Trophoblast cell (in vitro differentiated cells and primary cell): Measurements from ENCODE around the gene RAB11FIP4.
A peak's percentile ranks its signal among the peaks of the same experiment; 100 is the strongest.

Experiments
- DNase-seq, 2 donors: peaks; one replicate each; pipeline ENCODE4 v3.0.0-alpha.2; 2016
- H2AFZ ChIP-seq: 2 replicates; pipeline ENCODE4 v1.6.1; 2013; ENCODE audit warnings: low read length, moderate library complexity, mild to moderate bottlenecking; ENCODE audit not compliant: insufficient read depth, poor library complexity
- H2AK5ac ChIP-seq: 2 replicates; pipeline ENCODE4 v1.6.1; 2013; ENCODE audit warnings: mild to moderate bottlenecking, low read length
- H2BK120ac ChIP-seq: 2 replicates; pipeline ENCODE4 v1.6.1; 2013; ENCODE audit warnings: low read length, mild to moderate bottlenecking, moderate library complexity; ENCODE audit not compliant: insufficient read depth, poor library complexity
- H2BK12ac ChIP-seq: 2 replicates; pipeline ENCODE4 v1.6.1; 2013; ENCODE audit warnings: mild to moderate bottlenecking, low read length, moderate library complexity
- H2BK5ac ChIP-seq: 2 replicates; pipeline ENCODE4 v1.6.1; 2013; ENCODE audit warnings: low read length, low read depth, moderate library complexity, mild to moderate bottlenecking; ENCODE audit not compliant: poor library complexity
- H3K14ac ChIP-seq: 2 replicates; pipeline ENCODE4 v1.6.1; 2013; ENCODE audit warnings: mild to moderate bottlenecking, low read length
- H3K18ac ChIP-seq: 2 replicates; pipeline ENCODE4 v1.6.1; 2013; ENCODE audit warnings: mild to moderate bottlenecking, low read length
- H3K23ac ChIP-seq: 2 replicates; pipeline ENCODE4 v1.6.1; 2013; ENCODE audit warnings: low read length
- H3K27ac ChIP-seq: 2 replicates; pipeline ENCODE4 v1.5.1; 2013; ENCODE audit warnings: low read depth, mild to moderate bottlenecking, inconsistent platforms, low read length, moderate library complexity
- H3K27me3 ChIP-seq: 2 replicates; pipeline ENCODE4 v1.6.1; 2013; ENCODE audit warnings: inconsistent platforms, mild to moderate bottlenecking, low read length, moderate library complexity; ENCODE audit not compliant: insufficient read depth
- H3K36me3 ChIP-seq, 2 experiments: 1 replicate in 1 of 2; 2 replicates in 1 of 2; pipeline ENCODE4 v1.6.1; 2013; ENCODE audit warnings: low read length in 2 of 2, mild to moderate bottlenecking in 2 of 2, moderate library complexity in 1 of 2; ENCODE audit not compliant: insufficient read depth in 2 of 2, control insufficient read depth in 1 of 2
- H3K4ac ChIP-seq: 2 replicates; pipeline ENCODE4 v1.6.1; 2013; ENCODE audit warnings: low read depth, mild to moderate bottlenecking, low read length, moderate library complexity
- H3K4me1 ChIP-seq, 2 experiments: 1 replicate in 1 of 2; 2 replicates in 1 of 2; pipeline ENCODE4 v1.6.1; 2013; ENCODE audit warnings: low read length in 2 of 2, mild to moderate bottlenecking in 2 of 2, moderate library complexity in 1 of 2; ENCODE audit not compliant: insufficient read depth in 2 of 2, control insufficient read depth in 1 of 2
- H3K4me2 ChIP-seq: 2 replicates; pipeline ENCODE4 v1.6.1; 2013; ENCODE audit warnings: inconsistent platforms, mild to moderate bottlenecking, low read length, moderate library complexity
- H3K4me3 ChIP-seq: 2 replicates; pipeline ENCODE4 v1.5.1; 2013; ENCODE audit warnings: mild to moderate bottlenecking, low read depth, low read length, inconsistent platforms
- H3K79me1 ChIP-seq: one replicate; pipeline ENCODE4 v1.6.1; 2013; ENCODE audit warnings: low read length
- H3K79me2 ChIP-seq: 2 replicates; pipeline ENCODE4 v1.6.1; 2013; ENCODE audit warnings: low read length, mild to moderate bottlenecking; ENCODE audit not compliant: control insufficient read depth, insufficient read depth, poor library complexity
- H3K9ac ChIP-seq: 2 replicates; pipeline ENCODE4 v1.6.1; 2013; ENCODE audit warnings: mild to moderate bottlenecking, low read length
- H3K9me3 ChIP-seq: 2 replicates; pipeline ENCODE4 v1.6.1; 2013; ENCODE audit warnings: low read depth, mild to moderate bottlenecking, control low read depth, inconsistent platforms, low read length; ENCODE audit not compliant: insufficient read depth
- H4K12ac ChIP-seq: 2 replicates; pipeline ENCODE4 v1.6.1; 2013; ENCODE audit warnings: low read depth, mild to moderate bottlenecking, low read length, moderate library complexity
- H4K8ac ChIP-seq: 2 replicates; pipeline ENCODE4 v1.6.1; 2013; ENCODE audit warnings: low read depth, mild to moderate bottlenecking, low read length, moderate library complexity
- H4K91ac ChIP-seq: one replicate; pipeline ENCODE4 v1.6.1; 2013; ENCODE audit warnings: low read depth, mild to moderate bottlenecking, low read length, moderate library complexity
- WGBS: extraction: QIAGEN DNeasy Blood & Tissue Kit; methylation state at CpG from one replicate; pipeline ENCODE4 v1.1.7; 2013; ENCODE audit warnings: missing lambda C conversion rate; ENCODE audit not compliant: insufficient read length, insufficient coverage; ENCODE audit errors: extremely low coverage; 5-methylcytosine and 5-hydroxymethylcytosine counted together

RAB11FIP4 gene

DNA sequence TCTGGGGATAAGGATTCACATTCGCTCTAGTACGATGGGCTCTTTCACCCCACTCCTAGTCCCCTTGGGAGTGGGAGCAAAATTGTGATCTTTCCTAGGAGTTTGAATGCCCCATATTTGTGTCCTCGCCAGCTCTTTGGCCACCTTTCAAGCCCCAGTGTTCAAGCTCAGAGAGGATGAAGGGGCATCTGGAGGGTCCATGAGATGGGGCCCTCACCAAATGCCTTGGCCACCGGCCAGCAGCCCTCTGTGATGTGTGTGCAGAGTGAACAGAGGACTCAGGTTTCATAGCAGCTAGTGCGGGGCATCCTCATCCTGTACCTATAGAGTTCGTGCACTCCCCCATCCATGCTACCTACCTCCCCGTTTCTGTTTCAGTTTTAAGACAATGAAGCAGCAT lies 140.6 kb downstream of the RAB11FIP4 start:
- Histone ChIP-seq H3K14ac (no peak overlapping the region), H3K18ac (no peak overlapping the region), H2BK12ac (no peak overlapping the region), H3K4ac (no peak overlapping the region), H3K27ac (no peak overlapping the region), H3K36me3 (peaks cover 40 to 48% of the 10 kb centered on the region in 2 experiments), H3K79me1 (peaks cover 4% of the 10 kb centered on the region), H3K79me2 (no peaks in the 10 kb centered on the region), H4K91ac (no peak overlapping the region), H3K9me3 (no peaks in the 10 kb centered on the region), H2BK120ac (no peak overlapping the region), H3K4me3 (no peak overlapping the region), H3K9ac (no peak overlapping the region), H2AFZ (no peak overlapping the region), H2BK5ac (no peak overlapping the region), H3K4me2 (no peak overlapping the region), H3K27me3 (no peaks in the 10 kb centered on the region), H3K4me1 (peaks cover 9 to 13% of the 10 kb centered on the region in 2 experiments), H4K8ac (no peak overlapping the region), H3K23ac (no peak overlapping the region), H2AK5ac (no peak overlapping the region), H4K12ac (no peak overlapping the region)
- no CpG with 5 or more reads among the region's 7 CpGs for WGBS
- no peak for DNase-seq

DNA sequence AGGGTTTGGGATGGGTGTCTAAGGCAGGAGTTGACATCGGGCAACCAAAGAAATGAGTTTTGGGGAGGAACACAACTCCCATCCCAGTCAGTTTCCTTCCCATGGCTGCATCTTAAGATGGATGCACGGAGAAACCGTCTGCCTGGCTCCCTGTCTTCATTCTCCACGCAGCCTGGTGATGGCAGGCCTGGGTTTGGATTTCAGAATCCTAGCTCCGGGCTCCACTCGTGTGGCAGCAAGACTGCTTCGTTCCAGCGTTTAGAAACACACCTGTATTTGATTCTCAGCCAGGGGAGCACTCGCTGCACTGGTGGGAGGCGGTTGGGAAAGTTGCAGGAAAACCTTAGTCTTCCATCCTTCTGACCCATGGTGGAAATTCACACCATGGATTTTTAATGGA lies 141.1 kb downstream of the RAB11FIP4 start:
- Histone ChIP-seq H2BK12ac (no peak overlapping the region), H3K4ac (no peak overlapping the region), H3K27ac (no peak overlapping the region), H2BK120ac (no peak overlapping the region), H3K9me3 (no peaks in the 10 kb centered on the region), H3K4me2 (no peak overlapping the region), H3K18ac (no peak overlapping the region), H2BK5ac (no peak overlapping the region), H3K27me3 (no peaks in the 10 kb centered on the region), H3K14ac (no peak overlapping the region), H3K36me3 (peaks cover 40 to 48% of the 10 kb centered on the region in 2 experiments), H3K4me3 (no peak overlapping the region), H4K8ac (no peak overlapping the region), H2AFZ (no peak overlapping the region), H3K4me1 (peaks cover 9 to 13% of the 10 kb centered on the region in 2 experiments), H4K12ac (no peak overlapping the region), H3K9ac (no peak overlapping the region), H3K79me1 (peaks cover 4% of the 10 kb centered on the region), H4K91ac (no peak overlapping the region), H3K23ac (no peak overlapping the region), H3K79me2 (no peaks in the 10 kb centered on the region), H2AK5ac (no peak overlapping the region)
- no CpG with 5 or more reads among the region's 10 CpGs for WGBS
- DNase-seq = no peak

DNA sequence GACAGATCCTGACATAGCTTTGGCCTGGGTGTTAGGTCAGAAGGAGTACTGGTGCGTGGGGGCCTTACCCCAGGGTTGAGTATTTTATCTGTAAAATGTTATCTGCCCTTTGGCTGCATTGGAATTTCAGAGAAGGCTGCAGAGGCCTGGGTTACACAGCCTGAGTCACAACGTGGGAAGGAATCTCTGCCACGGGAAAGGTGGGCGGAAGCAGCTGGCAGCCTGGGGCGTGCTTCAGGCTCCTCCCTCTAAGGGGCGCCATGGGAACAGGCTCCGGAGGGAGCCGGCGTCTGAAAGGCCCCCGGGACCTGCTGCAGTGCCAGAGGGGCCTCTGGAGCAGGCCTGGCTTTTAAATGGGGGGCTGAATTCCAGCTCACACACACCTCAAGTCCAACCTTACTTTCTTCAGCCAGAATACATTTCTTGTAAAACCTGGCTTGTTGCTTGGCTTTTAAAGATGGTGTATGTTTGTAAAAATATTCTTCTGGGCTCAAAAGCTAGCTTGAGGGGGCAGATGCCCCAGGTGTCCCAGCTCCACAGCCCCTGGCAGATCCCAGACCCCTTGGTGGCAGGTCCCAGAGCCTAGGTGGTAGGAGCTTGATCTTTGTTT lies 142.2 kb downstream of the RAB11FIP4 start:
- no peak overlapping the region for H4K12ac ChIP-seq
- H3K9ac ChIP-seq = no peak overlapping the region
- no peak overlapping the region for H4K8ac ChIP-seq
- peak; percentile 86 for DNase-seq
- no peak overlapping the region for H3K14ac ChIP-seq
- no peak overlapping the region for H3K4me3 ChIP-seq
- peak overlapping the region; percentile 75 for H3K27ac ChIP-seq
- H3K79me2 ChIP-seq = no peaks in the 10 kb centered on the region
- no peak overlapping the region for H3K18ac ChIP-seq
- no peak overlapping the region for H2AK5ac ChIP-seq
- no peak overlapping the region for H3K23ac ChIP-seq
- no peak overlapping the region for H2AFZ ChIP-seq
- H3K36me3 ChIP-seq = peaks cover 39 to 41% of the 10 kb centered on the region in 2 experiments
- H2BK120ac ChIP-seq = no peak overlapping the region
- no peak overlapping the region for H2BK12ac ChIP-seq
- H3K4me1 ChIP-seq = peaks cover 9 to 13% of the 10 kb centered on the region in 2 experiments
- H3K9me3 ChIP-seq = no peaks in the 10 kb centered on the region
- no peaks in the 10 kb centered on the region for H3K27me3 ChIP-seq
- H3K4me2 ChIP-seq = peak overlapping the region; percentile 6
- no peak overlapping the region for H3K4ac ChIP-seq
- peaks cover 4% of the 10 kb centered on the region for H3K79me1 ChIP-seq
- peak overlapping the region; percentile 57 for H4K91ac ChIP-seq
- peak overlapping the region; percentile 49 for H2BK5ac ChIP-seq
- WGBS = no CpG with 5 or more reads among the region's 10 CpGs

DNA sequence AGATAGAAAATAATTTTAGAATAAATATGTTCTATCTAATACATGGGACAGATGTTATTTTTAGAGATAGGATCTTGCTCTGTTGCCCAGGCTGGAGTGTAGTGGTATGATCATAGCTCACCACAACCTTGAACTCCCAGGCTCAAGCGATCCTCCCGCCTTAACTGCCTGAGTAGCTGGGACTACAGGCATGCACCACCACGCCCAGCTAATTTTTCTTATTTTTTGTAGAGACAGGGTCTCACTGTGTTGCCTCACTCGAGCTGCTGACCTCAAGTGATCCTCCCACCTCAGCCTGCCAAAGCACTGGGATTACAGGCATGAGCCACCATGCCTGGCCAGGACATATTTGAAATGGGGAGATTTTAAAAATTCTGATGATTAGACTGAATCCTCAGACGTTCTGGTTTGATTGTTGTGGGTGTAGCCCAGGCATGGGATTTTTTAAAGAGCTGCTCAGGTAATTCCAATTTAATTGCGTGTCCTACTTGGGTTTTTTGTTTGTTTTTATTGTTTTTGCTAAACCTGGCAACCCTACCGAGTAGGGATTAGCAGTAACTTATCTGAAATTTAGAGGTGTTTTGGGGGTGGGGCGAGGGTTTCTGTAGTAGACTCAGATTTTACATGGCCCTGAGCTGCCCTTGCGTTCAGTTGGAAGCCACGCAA lies 142.9 kb downstream of the RAB11FIP4 start:
- peaks cover 9 to 13% of the 10 kb centered on the region in 2 experiments for H3K4me1 ChIP-seq
- no peak overlapping the region for H3K14ac ChIP-seq
- no peaks in the 10 kb centered on the region for H3K9me3 ChIP-seq
- DNase-seq = peak; percentile 88
- H3K9ac ChIP-seq = no peak overlapping the region
- H2AFZ ChIP-seq = no peak overlapping the region
- no peak overlapping the region for H3K4me3 ChIP-seq
- H4K12ac ChIP-seq = no peak overlapping the region
- H2BK5ac ChIP-seq = no peak overlapping the region
- H3K23ac ChIP-seq = no peak overlapping the region
- no CpG with 5 or more reads among the region's 10 CpGs for WGBS
- no peaks in the 10 kb centered on the region for H3K79me2 ChIP-seq
- H3K18ac ChIP-seq = no peak overlapping the region
- no peak overlapping the region for H2AK5ac ChIP-seq
- peaks cover 4% of the 10 kb centered on the region for H3K79me1 ChIP-seq
- H3K4ac ChIP-seq = no peak overlapping the region
- H2BK12ac ChIP-seq = no peak overlapping the region
- no peak overlapping the region for H4K91ac ChIP-seq
- no peak overlapping the region for H4K8ac ChIP-seq
- H3K27ac ChIP-seq = no peak overlapping the region
- H2BK120ac ChIP-seq = no peak overlapping the region
- H3K27me3 ChIP-seq = no peaks in the 10 kb centered on the region
- H3K4me2 ChIP-seq = no peak overlapping the region
- peaks cover 33 to 34% of the 10 kb centered on the region in 2 experiments for H3K36me3 ChIP-seq
